DOHH2 (cell line): Measurements from ENCODE around the gene SYT7.

Source experiments
- H3F3A ChIP-seq: fragments of 200-600 bp; sonication (generic), shearing (Covaris generic); 2 replicates; pipeline ENCODE4 v1.6.0; 2016; ENCODE audit warnings: antibody characterized with exemption, mild to moderate bottlenecking; ENCODE audit not compliant: control insufficient read depth, insufficient read depth
- H3K27ac ChIP-seq: fragments of 200-600 bp; sonication (generic); 2 replicates; pipeline ENCODE4 v1.5.1; 2014; ENCODE audit warnings: low read depth, mild to moderate bottlenecking, low read length, moderate library complexity
- H3K27me3 ChIP-seq: fragments of 200-600 bp; sonication (generic); 2 replicates; pipeline ENCODE4 v1.6.1; 2014; ENCODE audit warnings: mild to moderate bottlenecking, low read length, mixed read lengths; ENCODE audit not compliant: control insufficient read depth
- H3K36me3 ChIP-seq: fragments of 200-600 bp; sonication (generic); 2 replicates; pipeline ENCODE4 v1.6.1; 2014; ENCODE audit warnings: mild to moderate bottlenecking, low read length, moderate library complexity, mixed read lengths; ENCODE audit not compliant: control insufficient read depth
- H3K4me1 ChIP-seq: fragments of 200-600 bp; sonication (generic); 2 replicates; pipeline ENCODE4 v1.6.1; 2014; ENCODE audit warnings: mild to moderate bottlenecking, low read length, mixed read lengths; ENCODE audit not compliant: control insufficient read depth
- H3K4me2 ChIP-seq: fragments of 200-600 bp; sonication (generic); 2 replicates; pipeline ENCODE4 v1.6.0; 2014; ENCODE audit warnings: mild to moderate bottlenecking, low read length, moderate library complexity
- H3K4me3 ChIP-seq: fragments of 200-600 bp; sonication (generic); 2 replicates; pipeline ENCODE4 v1.5.1; 2014; ENCODE audit warnings: mild to moderate bottlenecking, low read length, mixed read lengths
- H3K79me2 ChIP-seq: fragments of 200-600 bp; sonication (generic); 2 replicates; pipeline ENCODE4 v1.6.1; 2014; ENCODE audit warnings: mild to moderate bottlenecking, low read length, mixed read lengths; ENCODE audit not compliant: control insufficient read depth
- H3K9me2 ChIP-seq: fragments of 200-600 bp; sonication (generic); replicated peaks from 2 replicates; pipeline ENCODE4 v1.6.1; 2014; ENCODE audit warnings: mild to moderate bottlenecking, low read length, mixed read lengths; ENCODE audit not compliant: control insufficient read depth
- H3K9me3 ChIP-seq: fragments of 200-600 bp; sonication (generic); 2 replicates; pipeline ENCODE4 v1.6.1; 2014; ENCODE audit warnings: antibody characterized with exemption, low read length, mixed read lengths; ENCODE audit not compliant: control insufficient read depth, insufficient read depth
- H4K20me1 ChIP-seq: fragments of 200-600 bp; sonication (generic); 2 replicates; pipeline ENCODE4 v1.6.0; 2014; ENCODE audit warnings: low read depth, mild to moderate bottlenecking, antibody characterized with exemption, low read length, moderate library complexity; ENCODE audit not compliant: control insufficient read depth, insufficient read depth
- CTCF ChIP-seq: fragments of 200-600 bp; sonication (generic); IDR thresholded peaks from one replicate; pipeline ENCODE4 v1.5.1; 2014; ENCODE audit warnings: antibody characterized with exemption, mild to moderate bottlenecking, low read depth, low read length; ENCODE audit not compliant: poor library complexity, severe bottlenecking
- EZH2phosphoT487 ChIP-seq: fragments of 200-600 bp; sonication (generic); IDR thresholded peaks from 2 replicates; pipeline ENCODE4 v1.6.1; 2017; ENCODE audit warnings: borderline replicate concordance, mild to moderate bottlenecking, antibody characterized with exemption, low read length, moderate library complexity, mixed read lengths

The SYT7 gene

GRCh38 chr11:61473370-61474012, 107.4 kb downstream of the SYT7 start:
- Histone ChIP-seq H3K27me3 (peaks cover 1% of the 10 kb centered on the region; the same call in 1 of the 2 replicates), H3F3A (no peaks in the 10 kb centered on the region; the same call in 1 of the 2 replicates), H3K27ac (no peak overlapping the region), H3K4me2 (no peak overlapping the region), H3K79me2 (no peaks in the 10 kb centered on the region), H4K20me1 (0 out of 2 replicates have a peak, but pooled peaks cover under 1% of the 10 kb centered on the region), H3K4me3 (no peak overlapping the region), H3K9me2 (no peaks in the 10 kb centered on the region), H3K36me3 (peaks cover 3% of the 10 kb centered on the region; the same call in 1 of the 2 replicates), H3K9me3 (no peaks in the 10 kb centered on the region), H3K4me1 (no peaks in the 10 kb centered on the region)
- TF ChIP-seq CTCF (no peak), EZH2phosphoT487 (no peak)

GRCh38 chr11:61472868-61473267, 108.0 kb downstream of the SYT7 start:
- TF ChIP-seq EZH2phosphoT487 = no peak
- no peak for TF ChIP-seq CTCF
- H3K27ac ChIP-seq = no peak overlapping the region
- H3K4me3 ChIP-seq = no peak overlapping the region

GRCh38 chr11:61472282-61472681, 108.6 kb downstream of the SYT7 start:
- Histone ChIP-seq H3K36me3 (peaks cover 3% of the 10 kb centered on the region; the same call in 1 of the 2 replicates), H3K4me3 (no peak overlapping the region), H3K4me2 (no peak overlapping the region), H3K9me3 (no peaks in the 10 kb centered on the region), H3K27me3 (no peaks in the 10 kb centered on the region), H3F3A (no peaks in the 10 kb centered on the region; the same call in 1 of the 2 replicates), H3K27ac (no peak overlapping the region), H3K4me1 (no peaks in the 10 kb centered on the region), H4K20me1 (no peaks in the 10 kb centered on the region), H3K79me2 (no peaks in the 10 kb centered on the region), H3K9me2 (no peaks in the 10 kb centered on the region)
- TF ChIP-seq CTCF (no peak), EZH2phosphoT487 (no peak)

More at GRCh38 chr11:61472868-61473267, 108.0 kb downstream of the SYT7 start:
- Histone ChIP-seq H3K9me2 (no peaks in the 10 kb centered on the region), H3F3A (no peaks in the 10 kb centered on the region; the same call in 1 of the 2 replicates), H3K4me1 (no peaks in the 10 kb centered on the region), H3K79me2 (no peaks in the 10 kb centered on the region), H4K20me1 (no peaks in the 10 kb centered on the region), H3K36me3 (peaks cover 3% of the 10 kb centered on the region; the same call in 1 of the 2 replicates), H3K27me3 (no peaks in the 10 kb centered on the region), H3K4me2 (no peak overlapping the region), H3K9me3 (no peaks in the 10 kb centered on the region)
